H1 (cell line): ENCODE measurements around the gene ERLEC1. TPM values are rescaled to one million over a fixed set of nuclear protein-coding genes. Genes with fewer than 3 reads are reported as not detected.

Experiments used
- CHD1 ChIP-seq: IDR thresholded peaks from 2 replicates; pipeline ENCODE4 v1.6.1; 2012; ENCODE audit warnings: low read depth, low read length, improper control_type of control experiment
- KDM1A ChIP-seq: fragments of 200-600, 300-600 bp; sonication (generic); IDR thresholded peaks from 2 replicates; pipeline ENCODE4 v1.7.1; 2016; ENCODE audit warnings: mild to moderate bottlenecking, low read length, borderline replicate concordance
- MAX ChIP-seq: IDR thresholded peaks from 2 replicates; pipeline ENCODE4 v1.6.1; 2012; ENCODE audit warnings: inconsistent platforms
- RAD21 ChIP-seq, 2 experiments: IDR thresholded peaks in 1 of 2; conservative IDR thresholded peaks in 1 of 2; 2 replicates each; pipeline ENCODE4 v1.6.1; 2011; ENCODE audit warnings: low read depth in 2 of 2, low read length in 2 of 2, improper control_type of control experiment in 1 of 2, inconsistent platforms in 1 of 2, mild to moderate bottlenecking in 1 of 2, moderate library complexity in 1 of 2
- polyA plus RNA-seq, 7 experiments: library from polyadenylated mRNA; depleted of rRNA in 3 of 7; stranded (reverse) in 5 of 7; unstranded in 2 of 7; fragments of >200 nt in 5 of 7; fragments of 200-250 nt in 2 of 7; gene quantifications; 1 replicate in 5 of 7; 2 replicates in 1 of 7; 4 replicates in 1 of 7; pipeline versions ENCODE4 v1.2.1 to v1.2.3, GENCODE V29; 2011 to 2013; ENCODE audit warnings: missing spikeins in 2 of 7, mixed read lengths in 2 of 7
- total RNA-seq: library from RNA; stranded (reverse); fragmentation: NEBNext Ultra II Directional; extraction: Animal tissue kit (Norgen Biotek cat#: 25700); gene quantifications from 2 replicates; pipeline ENCODE4 v1.2.1, GENCODE V29; 2021

ERLEC1 gene
- total and polyA plus RNA-seq, 2 of the 8 experiments (the other 6 are each of a cell fraction or from before 2014, with no cell fraction given), result 12.9 to 26.7 TPM

- no peak for TF ChIP-seq MAX
- no peak for TF ChIP-seq RAD21 (IDR thresholded peaks at IDR 0.05 in 1 of 2, conservative IDR thresholded peaks at IDR 0.05 in 1 of 2; ENCODE audit: low read depth in 2 of 2, low read length in 2 of 2)
- TF ChIP-seq KDM1A, result no peak
- TF ChIP-seq CHD1, result no peak
Measured at GRCh38 chr2:53778536-53779162, 8.2 kb upstream of the ERLEC1 start (continued).
